Gastrocnemius medialis (tissue), 4 donors: ENCODE results near the gene PTH2R. TPM values are rescaled to one million over a fixed set of nuclear protein-coding genes. Genes with fewer than 3 reads are reported as not detected.
"Not testable (repeated sequence)": the region's sequence is repeated elsewhere in the genome, so short reads cannot be mapped to it uniquely, and the experiment has no call there.

ENCODE experiments used
- ATAC-seq, 2 donors: fragments of 150-250 bp; one replicate each; pipeline ENCODE4 v1.9.1; 2016
- DNase-seq, 2 donors: peaks; one replicate each; pipeline ENCODE4 v3.0.0-alpha.2; 2019
- H3K27ac ChIP-seq, 4 donors: fragments of 200-600 bp; sonication (generic); 1 replicate in 1 of 4; 2 replicates in 3 of 4; pipeline ENCODE4 v1.5.1; 2016 to 2018; ENCODE audit warnings: mild to moderate bottlenecking in 2 of 4, moderate library complexity in 1 of 4
- H3K27me3 ChIP-seq, 3 donors: fragments of 200-600 bp; sonication (generic) in 2 of 3; 1 replicate in 1 of 3; 2 replicates in 2 of 3; pipeline versions ENCODE4 v1.5.1 to v1.6.0; 2016 to 2019; ENCODE audit warnings: mild to moderate bottlenecking in 1 of 3, moderate library complexity in 1 of 3
- H3K36me3 ChIP-seq, 2 donors: fragments of 200-600 bp; sonication (generic) in 1 of 2; one replicate each; pipeline ENCODE4 v1.5.1; 2017 to 2018
- H3K4me1 ChIP-seq, 2 donors: fragments of 200-600 bp; sonication (generic) in 1 of 2; one replicate each; pipeline ENCODE4 v1.5.1; 2016 to 2017; ENCODE audit warnings: mild to moderate bottlenecking in 2 of 2
- H3K4me3 ChIP-seq, 4 donors: fragments of 200-600 bp; sonication (generic) in 3 of 4; 1 replicate in 1 of 4; 2 replicates in 3 of 4; pipeline ENCODE4 v1.5.1; 2016 to 2019; ENCODE audit warnings: mild to moderate bottlenecking in 2 of 4
- H3K9me3 ChIP-seq, 3 donors: fragments of 200-600 bp; sonication (generic) in 2 of 3; 1 replicate in 1 of 3; 2 replicates in 2 of 3; pipeline ENCODE4 v1.5.1; 2016 to 2019
- CTCF ChIP-seq, 5 experiments: fragments of 450-650 bp in 3 of 5; fragments of 200-600 bp in 2 of 5; sonication (generic) in 2 of 5; IDR thresholded peaks in 4 of 5; conservative IDR thresholded peaks in 1 of 5; 1 replicate in 4 of 5; 2 replicates in 1 of 5; pipeline ENCODE4 v1.5.1; 2016 to 2019; ENCODE audit warnings: antibody characterized with exemption in 5 of 5, mild to moderate bottlenecking in 3 of 5, moderate library complexity in 3 of 5
- POLR2A ChIP-seq, 2 donors: fragments of 450-650 bp; IDR thresholded peaks; one replicate each; pipeline ENCODE4 v1.6.1; 2017; ENCODE audit warnings: antibody characterized with exemption in 2 of 2, mild to moderate bottlenecking in 2 of 2, moderate library complexity in 2 of 2
- in situ Hi-C, 4 donors: fragments of 200-750 bp; cut with MboI; loops; one replicate each; pipeline versions ENCODE4 v1.15.0 to v1.8.0; 2017; ENCODE audit warnings: low sequenced_read_pairs in 4 of 4
- intact Hi-C: fragments of 100-400 bp; cut with DNase I; formaldehyde crosslinking; loops from one replicate; pipeline ENCODE4 v1.15.1; 2023; ENCODE audit warnings: low total_unique reads
- total RNA-seq, 4 donors: library from RNA; depleted of rRNA; stranded (reverse); fragments of >200 nt; gene quantifications; one replicate each; pipeline versions ENCODE4 v1.1.0 to v1.2.3, GENCODE V29; 2016

Gene PTH2R
- total RNA-seq, 4 donors from 2014 or later: not detected

GRCh38 chr2:208515099-208515498, 108.5 kb downstream of the PTH2R start:
- DNase-seq: no peak
- H3K4me1 ChIP-seq: no peaks in the 10 kb centered on the region
- H3K27ac ChIP-seq: no peak overlapping the region
- H3K27me3 ChIP-seq: no peaks in the 10 kb centered on the region
- H3K9me3 ChIP-seq: no peaks in the 10 kb centered on the region
- intact Hi-C loops (no loop called here), in situ Hi-C loops (no loop called here)
- no peak overlapping the region for H3K4me3 ChIP-seq
- no peak for ATAC-seq
- no peaks in the 10 kb centered on the region for H3K36me3 ChIP-seq
- no peak for TF ChIP-seq CTCF (IDR thresholded peaks at IDR 0.05 in 4 of 5, conservative IDR thresholded peaks at IDR 0.05 in 1 of 5)
- TF ChIP-seq POLR2A (IDR thresholded peaks at IDR 0.05): no peak

- H3K4me3 ChIP-seq, H3K9me3 ChIP-seq, DNase-seq, H3K27me3 ChIP-seq, H3K4me1 ChIP-seq, in situ Hi-C loops, intact Hi-C loops, H3K36me3 ChIP-seq, H3K27ac ChIP-seq, ATAC-seq: not testable (repeated sequence)
These were observed 116.5 kb downstream of the PTH2R start for GRCh38 chr2:208523069-208523468.

- in situ Hi-C loops, H3K27ac ChIP-seq: not testable (repeated sequence)
These were observed 118.6 kb downstream of the PTH2R start for GRCh38 chr2:208525165-208525564.

GRCh38 chr2:208529796-208530195, 123.2 kb downstream of the PTH2R start:
- Histone ChIP-seq H3K4me1 (no peaks in the 10 kb centered on the region), H3K36me3 (no peaks in the 10 kb centered on the region), H3K4me3 (no peak overlapping the region), H3K9me3 (no peaks in the 10 kb centered on the region), H3K27me3 (no peaks in the 10 kb centered on the region), H3K27ac (no peak overlapping the region)
- intact Hi-C loops: no loop called here
- no peak for ATAC-seq
- in situ Hi-C loops: no loop called here
- no peak for DNase-seq
- TF ChIP-seq CTCF (IDR thresholded peaks at IDR 0.05 in 4 of 5, conservative IDR thresholded peaks at IDR 0.05 in 1 of 5) (no peak), POLR2A (IDR thresholded peaks at IDR 0.05) (no peak)

More at GRCh38 chr2:208525165-208525564, 118.6 kb downstream of the PTH2R start:
- H3K4me3 ChIP-seq, H3K4me1 ChIP-seq, H3K27me3 ChIP-seq, DNase-seq, H3K9me3 ChIP-seq, ATAC-seq, H3K36me3 ChIP-seq, intact Hi-C loops: not testable (repeated sequence)

GRCh38 chr2:208531361-208531760, 124.8 kb downstream of the PTH2R start:
- no peaks in the 10 kb centered on the region for H3K27me3 ChIP-seq
- in situ Hi-C loops: no loop called here

GRCh38 chr2:208535578-208535977, 129.0 kb downstream of the PTH2R start:
- DNase-seq, H3K4me3 ChIP-seq, intact Hi-C loops, H3K36me3 ChIP-seq, H3K9me3 ChIP-seq, H3K27ac ChIP-seq, in situ Hi-C loops, H3K4me1 ChIP-seq, H3K27me3 ChIP-seq, ATAC-seq: not testable (repeated sequence)

More at GRCh38 chr2:208531361-208531760, 124.8 kb downstream of the PTH2R start:
- ATAC-seq: no peak
- no peaks in the 10 kb centered on the region for H3K36me3 ChIP-seq
- H3K27ac ChIP-seq: no peak overlapping the region
- H3K4me1 ChIP-seq: no peaks in the 10 kb centered on the region
- H3K4me3 ChIP-seq: no peak overlapping the region
- no peak for DNase-seq
- intact Hi-C loops: no loop called here
- no peaks in the 10 kb centered on the region for H3K9me3 ChIP-seq
- no peak for TF ChIP-seq POLR2A (IDR thresholded peaks at IDR 0.05)
- no peak for TF ChIP-seq CTCF (IDR thresholded peaks at IDR 0.05 in 4 of 5, conservative IDR thresholded peaks at IDR 0.05 in 1 of 5)
